IMR-90 (cell line): ENCODE measurements around the gene FIBIN.

Source experiments
- BHLHE40 ChIP-seq: fragments of 150-350 bp; IDR thresholded peaks from 2 replicates; pipeline ENCODE4 v1.6.1; 2016; ENCODE audit warnings: mild to moderate bottlenecking, low read depth, low read length
- CEBPB ChIP-seq: IDR thresholded peaks from 2 replicates; pipeline ENCODE4 v1.6.1; 2012; ENCODE audit warnings: low read depth, low read length, improper control_type of control experiment
- CHD1 ChIP-seq: IDR thresholded peaks from 2 replicates; pipeline ENCODE4 v1.6.1; 2012; ENCODE audit warnings: low read depth, low read length, improper control_type of control experiment
- ELK1 ChIP-seq: fragments of 150-350 bp; IDR thresholded peaks from 2 replicates; pipeline ENCODE4 v1.6.1; 2016; ENCODE audit warnings: low read depth, mild to moderate bottlenecking, low read length, moderate library complexity, borderline replicate concordance
- FOS ChIP-seq: fragments of 150-350 bp; IDR thresholded peaks from 2 replicates; pipeline ENCODE4 v1.6.1; 2016; ENCODE audit warnings: low read depth, low read length
- MAZ ChIP-seq: IDR thresholded peaks from 2 replicates; pipeline ENCODE4 v1.6.1; 2012; ENCODE audit warnings: low read depth, mild to moderate bottlenecking, low read length, improper control_type of control experiment, moderate library complexity, borderline replicate concordance
- POLR2A ChIP-seq: IDR thresholded peaks from 2 replicates; pipeline ENCODE4 v1.6.1; 2012; ENCODE audit warnings: mild to moderate bottlenecking, low read depth, low read length
- RAD21 ChIP-seq: IDR thresholded peaks from 2 replicates; pipeline ENCODE4 v1.6.1; 2012; ENCODE audit warnings: low read length, improper control_type of control experiment
- RCOR1 ChIP-seq: IDR thresholded peaks from 2 replicates; pipeline ENCODE4 v1.6.1; 2012; ENCODE audit warnings: mild to moderate bottlenecking, low read length, improper control_type of control experiment; ENCODE audit not compliant: insufficient replicate concordance
- RFX5 ChIP-seq: IDR thresholded peaks from 2 replicates; pipeline ENCODE4 v1.8.0; 2012; ENCODE audit warnings: low read depth, mild to moderate bottlenecking, low read length, moderate library complexity
- SMC3 ChIP-seq: fragments of 150-350 bp; IDR thresholded peaks from 2 replicates; pipeline ENCODE4 v1.6.1; 2016; ENCODE audit warnings: low read depth, mild to moderate bottlenecking, antibody characterized with exemption, low read length, moderate library complexity
- USF2 ChIP-seq: fragments of 150-350 bp; IDR thresholded peaks from 2 replicates; pipeline ENCODE4 v1.6.1; 2017; ENCODE audit warnings: mild to moderate bottlenecking, antibody characterized with exemption, low read length, low read depth
- TF ChIP-seq, protein P1 (sequence below): conservative IDR thresholded peaks from 2 replicates; pipeline ENCODE4 v1.5.1; 2012; ENCODE audit warnings: mild to moderate bottlenecking, low read depth, low read length, improper control_type of control experiment

DNA sequence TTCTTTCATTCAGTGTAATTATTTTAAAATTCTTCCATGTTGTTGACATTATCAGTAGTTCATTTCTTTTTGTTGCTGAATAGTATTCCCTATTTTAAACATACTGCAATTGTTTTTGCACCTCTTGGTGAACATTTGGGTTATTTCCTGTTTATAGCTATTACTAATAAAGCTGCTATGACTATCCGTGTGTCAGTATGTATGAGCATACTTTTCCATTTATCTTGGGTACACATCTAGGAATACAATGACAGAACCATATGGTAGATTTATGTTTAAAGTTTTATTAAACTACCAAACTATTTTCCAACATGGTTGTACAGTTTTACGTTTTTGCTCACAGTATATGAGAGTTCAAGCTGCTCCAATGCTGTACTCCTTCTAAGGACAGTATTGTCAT lies 22.0 kb upstream of the FIBIN start:
- TF ChIP-seq, protein P1, sequence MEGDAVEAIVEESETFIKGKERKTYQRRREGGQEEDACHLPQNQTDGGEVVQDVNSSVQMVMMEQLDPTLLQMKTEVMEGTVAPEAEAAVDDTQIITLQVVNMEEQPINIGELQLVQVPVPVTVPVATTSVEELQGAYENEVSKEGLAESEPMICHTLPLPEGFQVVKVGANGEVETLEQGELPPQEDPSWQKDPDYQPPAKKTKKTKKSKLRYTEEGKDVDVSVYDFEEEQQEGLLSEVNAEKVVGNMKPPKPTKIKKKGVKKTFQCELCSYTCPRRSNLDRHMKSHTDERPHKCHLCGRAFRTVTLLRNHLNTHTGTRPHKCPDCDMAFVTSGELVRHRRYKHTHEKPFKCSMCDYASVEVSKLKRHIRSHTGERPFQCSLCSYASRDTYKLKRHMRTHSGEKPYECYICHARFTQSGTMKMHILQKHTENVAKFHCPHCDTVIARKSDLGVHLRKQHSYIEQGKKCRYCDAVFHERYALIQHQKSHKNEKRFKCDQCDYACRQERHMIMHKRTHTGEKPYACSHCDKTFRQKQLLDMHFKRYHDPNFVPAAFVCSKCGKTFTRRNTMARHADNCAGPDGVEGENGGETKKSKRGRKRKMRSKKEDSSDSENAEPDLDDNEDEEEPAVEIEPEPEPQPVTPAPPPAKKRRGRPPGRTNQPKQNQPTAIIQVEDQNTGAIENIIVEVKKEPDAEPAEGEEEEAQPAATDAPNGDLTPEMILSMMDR = no peak
- no peak for TF ChIP-seq POLR2A
- no peak for TF ChIP-seq SMC3
- TF ChIP-seq RAD21 = no peak
- TF ChIP-seq RCOR1 = no peak
- no peak for TF ChIP-seq ELK1
- TF ChIP-seq USF2 = no peak
- TF ChIP-seq BHLHE40 = no peak
- no peak for TF ChIP-seq CHD1
- no peak for TF ChIP-seq RFX5
- TF ChIP-seq FOS = no peak
- TF ChIP-seq MAZ = no peak
- no peak for TF ChIP-seq CEBPB
